Fibroblast of mammary gland (primary cell): ENCODE measurements around the gene SPAST.

ENCODE experiments used
- DNase-seq: peaks from one replicate; pipeline ENCODE4 v3.0.0-alpha.2; 2010; ENCODE audit warnings: low read depth
- H3K4me3 ChIP-seq: 2 replicates; pipeline ENCODE4 v1.5.1; 2011; ENCODE audit warnings: low read depth, mild to moderate bottlenecking, low read length, moderate library complexity; ENCODE audit not compliant: control insufficient read depth
- CTCF ChIP-seq: conservative IDR thresholded peaks from 2 replicates; pipeline ENCODE4 v1.5.1; 2011; ENCODE audit warnings: low read depth, low read length, inconsistent platforms; ENCODE audit not compliant: control insufficient read depth, insufficient read depth

Gene SPAST

DNA sequence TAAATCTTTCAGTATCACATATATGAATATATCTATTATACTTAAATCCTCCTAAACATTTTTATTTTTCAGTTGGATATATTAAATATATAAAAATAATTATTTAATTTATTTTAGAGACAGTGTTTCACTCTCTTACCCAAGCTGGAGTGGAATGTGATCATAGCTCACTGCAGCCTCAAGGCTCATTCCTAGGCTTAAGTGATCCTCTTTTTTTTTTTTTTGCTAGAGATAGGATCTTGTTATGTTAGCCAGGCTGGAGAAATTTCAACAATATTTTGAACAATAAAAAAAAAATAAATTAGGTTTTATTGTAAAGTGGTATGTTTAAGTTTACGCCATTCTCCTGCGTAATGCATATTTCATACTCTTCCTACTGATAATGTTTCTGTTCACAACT is 4.2 kb downstream of the SPAST start:
- DNase-seq: no peak
- no peak for TF ChIP-seq CTCF
- H3K4me3 ChIP-seq: no peak overlapping the region

- no peak overlapping the region for H3K4me3 ChIP-seq
- TF ChIP-seq CTCF: no peak
- no peak for DNase-seq
Measured at GRCh38 chr2:32074134-32074506, 10.8 kb downstream of the SPAST start.

GRCh38 chr2:32095671-32096070 is 32.3 kb downstream of the SPAST start:
- DNase-seq: no peak
- H3K4me3 ChIP-seq: no peak overlapping the region
- TF ChIP-seq CTCF: no peak

GRCh38 chr2:32108111-32108510 is 44.8 kb downstream of the SPAST start:
- no peak for DNase-seq
- TF ChIP-seq CTCF: no peak
- H3K4me3 ChIP-seq: no peak overlapping the region

GRCh38 chr2:32118055-32118454 is 54.7 kb downstream of the SPAST start:
- no peak for TF ChIP-seq CTCF
- DNase-seq: no peak
- no peak overlapping the region for H3K4me3 ChIP-seq

DNA sequence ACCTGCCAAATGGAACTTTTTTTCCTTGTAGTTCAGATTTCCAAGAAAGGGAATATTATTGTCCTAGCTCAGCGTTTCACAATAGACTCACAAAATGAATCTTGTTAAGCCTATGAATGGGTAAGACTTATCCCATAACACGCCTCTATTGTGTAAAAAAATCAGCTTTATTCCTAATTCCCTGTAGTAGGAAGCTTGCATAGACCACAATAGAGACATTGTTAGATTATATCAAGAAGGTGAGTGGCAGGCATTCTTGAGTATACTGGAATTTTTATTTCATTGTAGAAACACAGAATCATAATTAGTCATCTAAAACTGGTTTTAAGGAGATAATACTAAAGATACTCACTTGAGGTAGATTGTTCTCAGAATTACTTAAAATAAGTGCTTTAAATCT is 55.8 kb downstream of the SPAST start:
- no peak for DNase-seq
- no peak for TF ChIP-seq CTCF
- no peak overlapping the region for H3K4me3 ChIP-seq

DNA sequence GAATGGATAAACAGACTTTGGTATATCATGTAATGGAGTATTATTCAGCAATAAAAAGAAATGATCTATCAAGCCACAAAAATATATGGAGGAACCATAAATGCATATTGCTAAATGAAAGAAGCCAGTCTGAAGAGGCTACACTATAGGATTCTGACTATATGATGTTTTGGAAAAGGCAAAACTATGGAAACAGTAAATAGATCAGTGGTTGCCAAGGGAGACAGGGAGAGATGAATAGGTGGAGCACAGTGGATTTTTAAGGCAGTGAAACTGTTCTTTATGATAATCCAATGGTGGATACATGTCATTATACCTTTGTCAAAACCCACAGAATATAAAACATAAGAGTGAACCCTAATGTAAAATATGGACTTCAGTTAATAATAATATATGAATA is 61.3 kb downstream of the SPAST start:
- no peak for TF ChIP-seq CTCF
- no peak for DNase-seq

More for the DNA sequence above, 61.3 kb downstream of the SPAST start:
- no peak overlapping the region for H3K4me3 ChIP-seq
